Stimulated activated CD4-positive, alpha-beta T cell treated with anti-CD3 and anti-CD28 coated beads, Interleukin-1b, Interleukin-23, amount 100 ng/mL, for 48 hours (primary cell): Measurements from ENCODE around the gene ACKR2.
A peak's percentile ranks its signal among the peaks of the same experiment; 100 is the strongest.

Experiments used
- DNase-seq: peaks from one replicate; pipeline ENCODE4 v3.0.0-alpha.2; 2020

ACKR2 gene

GRCh38 chr3:42892807-42893206, 83.6 kb downstream of the ACKR2 start:
- no peak for DNase-seq

GRCh38 chr3:42894698-42895579, 85.7 kb downstream of the ACKR2 start:
- no peak for DNase-seq

DNA sequence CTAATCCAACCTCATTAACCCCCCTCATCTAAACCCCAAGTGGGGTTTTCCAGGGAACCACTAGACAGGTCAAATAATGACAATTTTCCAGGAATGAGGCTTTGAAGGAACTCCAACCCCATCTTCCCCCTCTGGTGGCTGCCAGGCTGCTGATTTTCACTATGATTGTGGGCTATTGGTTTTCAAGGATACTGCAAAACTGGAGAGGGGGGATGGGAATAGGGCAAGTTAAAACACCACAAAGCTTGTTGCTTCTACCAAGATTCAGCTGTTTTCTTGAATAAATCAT, 86.3 kb downstream of the ACKR2 start:
- no peak for DNase-seq

DNA sequence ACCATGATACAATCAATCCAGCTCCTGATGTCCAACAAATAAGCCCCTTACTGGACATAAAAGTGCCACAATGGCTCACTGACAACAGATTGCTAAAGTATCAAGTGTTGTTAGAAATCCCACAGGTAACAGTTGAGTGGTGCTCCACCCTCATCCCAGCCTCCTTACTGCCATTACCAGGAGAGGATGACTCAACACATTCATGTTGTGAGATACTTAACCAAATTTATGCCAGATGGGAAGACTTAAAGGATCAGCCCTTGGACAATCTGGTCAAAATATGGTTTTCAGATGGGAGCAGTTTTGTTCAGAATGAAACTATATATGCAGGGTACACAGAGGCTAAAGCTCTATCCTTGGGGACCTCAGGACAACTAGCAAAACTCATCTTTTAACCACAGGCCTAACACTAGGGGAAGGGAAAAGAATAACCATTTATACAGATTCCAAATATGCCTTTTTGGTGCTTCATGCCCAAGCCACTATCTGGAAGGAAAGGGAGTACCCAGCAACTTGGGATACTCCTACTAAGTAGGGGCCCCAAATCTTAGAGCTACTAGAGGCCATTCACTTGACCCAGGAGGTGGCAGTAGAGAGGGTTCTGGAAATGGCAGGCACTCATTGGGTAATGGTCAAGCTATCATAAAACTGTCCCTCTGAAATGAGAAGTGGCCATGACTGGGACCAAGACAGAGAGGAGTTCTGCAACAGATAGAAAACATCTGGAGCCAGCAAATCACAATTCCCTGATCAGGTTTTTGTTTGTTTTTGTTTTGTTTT, 89.8 kb downstream of the ACKR2 start:
- DNase-seq: no peak

DNA sequence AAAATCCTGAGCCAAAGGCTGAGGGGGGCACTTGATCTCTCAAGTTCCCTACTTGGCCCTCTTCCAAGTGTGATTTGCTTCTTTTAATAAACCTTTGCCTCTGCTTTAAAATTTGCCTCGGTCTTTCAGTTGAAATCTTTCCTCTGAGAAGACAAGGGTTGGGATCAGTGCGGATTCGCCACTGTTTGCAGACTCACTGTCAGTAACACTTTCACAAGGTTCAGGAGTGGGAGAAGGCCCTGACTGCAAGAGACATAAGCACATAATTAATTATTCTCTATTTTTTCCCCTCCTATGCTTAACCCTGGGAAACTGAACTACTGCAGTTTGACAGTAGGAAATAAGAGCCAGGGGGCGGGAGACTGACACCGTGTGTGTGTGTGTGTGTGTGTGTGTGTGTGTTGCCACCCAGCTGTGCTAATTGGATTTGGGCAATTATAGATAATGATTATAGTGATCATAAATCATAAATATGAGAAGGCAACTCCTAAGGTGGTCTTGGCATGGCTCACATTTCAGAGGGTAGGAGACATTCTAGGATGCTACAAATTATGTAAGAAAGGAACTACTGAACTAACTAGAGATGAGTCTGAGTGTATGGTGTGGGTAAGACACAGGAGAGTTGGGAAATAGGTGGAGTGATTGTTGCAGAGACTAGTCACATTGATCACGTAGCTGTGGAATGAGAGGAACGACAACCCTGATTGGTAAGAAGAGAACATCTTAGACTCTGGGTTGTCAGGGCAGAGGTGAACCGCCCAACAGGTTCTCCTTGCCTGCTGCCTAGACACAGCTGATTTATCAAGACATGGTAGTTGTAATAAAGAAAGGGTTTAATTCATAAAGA, 91.2 kb downstream of the ACKR2 start:
- DNase-seq: no peak

- DNase-seq: no peak
These were observed 91.8 kb downstream of the ACKR2 start for GRCh38 chr3:42901073-42901415.

GRCh38 chr3:42902257-42902656, 93.0 kb downstream of the ACKR2 start:
- no peak for DNase-seq

GRCh38 chr3:42904076-42904475, 94.8 kb downstream of the ACKR2 start:
- DNase-seq: no peak

GRCh38 chr3:42905740-42906069, 96.5 kb downstream of the ACKR2 start:
- no peak for DNase-seq

DNA sequence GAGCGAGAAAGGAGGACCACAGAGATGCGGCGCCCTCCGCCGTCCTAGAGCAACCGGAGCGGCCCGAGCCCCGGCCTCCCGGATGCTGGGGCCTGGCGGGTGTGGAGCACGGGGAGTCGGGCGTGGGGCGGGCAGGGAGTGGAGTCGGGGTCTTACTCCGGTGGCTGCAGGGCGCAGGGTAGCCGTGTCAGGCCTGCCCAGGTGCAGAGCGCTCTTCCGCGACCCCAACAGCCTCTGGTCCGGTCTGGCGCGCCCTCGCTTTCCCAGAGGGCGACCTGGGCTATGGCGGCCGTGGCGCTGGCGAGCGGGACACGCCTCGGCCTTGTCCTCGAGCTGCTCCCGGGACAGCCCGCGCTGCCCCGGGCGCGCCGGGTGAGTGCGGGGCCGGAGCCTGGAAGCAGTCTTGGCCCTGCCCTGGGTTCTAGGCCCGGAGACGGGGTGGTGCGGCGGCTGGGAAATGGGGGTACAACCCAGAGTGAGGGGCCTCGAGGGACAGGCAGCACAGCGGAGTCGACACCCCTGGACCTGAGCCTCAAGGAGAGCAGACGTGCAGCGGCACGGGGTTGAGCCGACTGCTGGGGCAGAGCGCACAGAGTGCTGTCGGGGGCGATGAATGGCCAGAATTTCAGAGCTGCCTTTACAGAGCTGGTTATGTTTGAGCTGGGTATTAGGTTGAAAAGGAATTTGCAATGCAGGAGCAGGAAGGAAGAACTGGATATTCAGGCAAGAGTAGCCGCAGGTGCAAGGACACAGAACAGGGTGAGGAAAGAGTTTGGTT, 97.0 kb downstream of the ACKR2 start, which contains the start of gene ZNF662:
Gene ZNF662, plus strand, starts transcription at position 73 of the 778 bp plus-strand sequence. CDS start 1,973 bp downstream, outside the sequence.
- peak; percentile 19 for DNase-seq

GRCh38 chr3:42906848-42907183, 97.6 kb downstream of the ACKR2 start:
- DNase-seq: no peak

- no peak for DNase-seq
These were observed 99.4 kb downstream of the ACKR2 start for GRCh38 chr3:42908675-42909074.

DNA sequence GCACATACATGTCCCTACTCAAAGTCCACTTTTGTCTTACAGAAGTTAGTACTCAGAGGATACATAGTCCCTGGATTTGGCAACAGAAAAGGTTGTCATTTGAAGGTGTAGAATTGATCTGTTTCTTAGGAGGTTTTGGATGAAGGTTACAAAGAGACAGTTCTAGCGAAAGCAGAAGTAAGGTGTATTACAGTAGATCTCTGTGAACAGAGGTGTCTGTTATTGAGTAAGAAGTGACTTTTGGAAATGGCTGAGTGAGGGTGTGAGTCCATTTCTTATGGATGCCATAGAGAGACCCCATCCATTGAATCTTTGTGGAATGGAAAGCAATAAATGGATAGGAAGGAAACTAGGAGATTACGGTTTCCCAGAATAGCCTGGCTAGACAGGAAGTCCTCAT, 102.3 kb downstream of the ACKR2 start:
- DNase-seq: no peak

DNA sequence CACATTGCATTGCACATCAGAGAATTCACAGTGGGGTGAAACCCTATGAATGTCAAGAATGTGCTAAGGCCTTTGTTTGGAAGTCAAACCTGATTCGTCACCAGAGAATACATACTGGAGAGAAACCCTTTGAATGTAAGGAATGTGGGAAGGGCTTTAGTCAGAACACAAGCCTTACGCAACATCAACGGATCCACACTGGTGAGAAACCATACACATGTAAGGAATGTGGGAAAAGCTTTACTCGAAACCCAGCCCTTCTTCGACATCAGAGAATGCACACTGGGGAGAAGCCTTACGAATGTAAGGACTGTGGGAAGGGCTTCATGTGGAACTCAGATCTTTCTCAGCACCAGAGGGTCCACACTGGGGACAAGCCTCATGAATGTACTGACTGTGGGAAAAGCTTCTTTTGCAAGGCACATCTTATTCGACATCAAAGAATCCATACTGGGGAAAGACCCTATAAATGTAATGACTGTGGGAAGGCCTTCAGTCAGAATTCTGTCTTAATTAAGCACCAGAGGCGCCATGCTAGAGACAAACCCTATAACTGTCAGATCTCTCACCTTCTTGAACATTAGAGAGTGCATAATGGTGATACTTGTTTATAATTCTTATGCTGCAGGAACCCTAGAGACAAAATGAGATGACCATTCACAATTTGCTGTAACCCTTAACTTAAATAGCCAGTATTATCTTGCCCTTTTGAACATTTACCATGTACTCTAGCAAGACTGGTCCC, 105.7 kb downstream of the ACKR2 start:
- DNase-seq: no peak
